NOMO-1 treated with DMSO at 0.1 percent for 48 hours (cell line): ENCODE results near the gene FBXO44.

Experiments
- DNase-seq: peaks from one replicate; lab custom pipeline; 2025; ENCODE audit not compliant: unreplicated experiment; lab: John Stamatoyannopoulos, UW

Gene FBXO44

GRCh38 chr1:11706292-11706691 is 51.6 kb downstream of the FBXO44 start:
- no peak for DNase-seq

GRCh38 chr1:11707621-11708276 is 53.1 kb downstream of the FBXO44 start:
- DNase-seq = no peak

GRCh38 chr1:11708554-11709350 is 54.1 kb downstream of the FBXO44 start:
- DNase-seq = no peak

- DNase-seq = no peak
Measured at GRCh38 chr1:11711490-11711889, 56.8 kb downstream of the FBXO44 start.

GRCh38 chr1:11712285-11712684 is 57.6 kb downstream of the FBXO44 start:
- DNase-seq = no peak
